HCT116 (cell line): ENCODE results near the gene BSG.

ENCODE experiments used
- ATF3 ChIP-seq: IDR thresholded peaks from 2 replicates; pipeline ENCODE4 v1.6.1; 2012
- CEBPB ChIP-seq: IDR thresholded peaks from 2 replicates; pipeline ENCODE4 v1.6.1; 2012; ENCODE audit warnings: low read depth
- CTCF ChIP-seq, 3 experiments: fragments of 200-600 bp in 1 of 3; sonication (generic) in 1 of 3; IDR thresholded peaks in 2 of 3; conservative IDR thresholded peaks in 1 of 3; 2 replicates each; pipeline ENCODE4 v1.5.1; 2012 to 2017; ENCODE audit warnings: low read depth in 2 of 3, low read length in 2 of 3, antibody characterized with exemption in 1 of 3, borderline replicate concordance in 1 of 3, control low read depth in 1 of 3, mild to moderate bottlenecking in 1 of 3, mixed read lengths in 1 of 3, mixed run types in 1 of 3, moderate library complexity in 1 of 3; ENCODE audit not compliant: insufficient read depth in 1 of 3
- EGR1 ChIP-seq: IDR thresholded peaks from 2 replicates; pipeline ENCODE4 v1.6.1; 2012; ENCODE audit warnings: low read depth
- MAX ChIP-seq: IDR thresholded peaks from 2 replicates; pipeline ENCODE4 v1.6.1; 2012
- POLR2A ChIP-seq: IDR thresholded peaks from 2 replicates; pipeline ENCODE4 v1.7.0; 2011; ENCODE audit warnings: borderline replicate concordance; ENCODE audit not compliant: insufficient read depth, insufficient read length; ENCODE audit errors: extremely low read depth
- POLR2AphosphoS5 ChIP-seq: IDR thresholded peaks from 2 replicates; pipeline ENCODE4 v1.6.1; 2011; ENCODE audit warnings: mild to moderate bottlenecking, low read depth, low read length, moderate library complexity
- REST ChIP-seq: IDR thresholded peaks from 2 replicates; pipeline ENCODE4 v1.6.1; 2012; ENCODE audit warnings: low read depth
- SP1 ChIP-seq: IDR thresholded peaks from 2 replicates; pipeline ENCODE4 v1.6.1; 2012; ENCODE audit warnings: low read depth
- YY1 ChIP-seq: IDR thresholded peaks from 2 replicates; pipeline ENCODE4 v1.6.1; 2011; ENCODE audit warnings: low read length, low read depth, moderate library complexity, mild to moderate bottlenecking; ENCODE audit not compliant: insufficient replicate concordance; ENCODE audit errors: extremely low read depth
- ZBTB33 ChIP-seq: IDR thresholded peaks from 2 replicates; pipeline ENCODE4 v1.6.1; 2011; ENCODE audit warnings: mild to moderate bottlenecking, low read length, moderate library complexity; ENCODE audit not compliant: insufficient replicate concordance; ENCODE audit errors: extremely low read depth
- ZNF274 ChIP-seq: fragments of 200-500 bp; sonication (Bioruptor generic); IDR thresholded peaks from 2 replicates; pipeline ENCODE4 v1.6.1; 2014; ENCODE audit warnings: mild to moderate bottlenecking, low read depth, low read length, inconsistent platforms

- TF ChIP-seq POLR2AphosphoS5: no peak
- TF ChIP-seq ZNF274: no peak
- no peak for TF ChIP-seq CTCF (IDR thresholded peaks at IDR 0.05 in 2 of 3, conservative IDR thresholded peaks at IDR 0.05 in 1 of 3; ENCODE audit: borderline replicate concordance in 1 of 3, insufficient read depth in 1 of 3, low read depth in 2 of 3, low read length in 2 of 3)
- TF ChIP-seq ZBTB33: no peak
- no peak for TF ChIP-seq MAX
- TF ChIP-seq YY1: no peak
- no peak for TF ChIP-seq POLR2A
- TF ChIP-seq REST: no peak
- no peak for TF ChIP-seq SP1
- TF ChIP-seq CEBPB: no peak
- no peak for TF ChIP-seq ATF3
- TF ChIP-seq EGR1: no peak
Measured at GRCh38 chr19:593505-593904, 21.1 kb downstream of the BSG start.
